ENCODE results near the gene RIOX2.

Gene RIOX2

GRCh38 chr3:97954228-97954827, 17.9 kb downstream of the RIOX2 start:
- DNase-seq (ENCODE audit: low spot score): no peak

GRCh38 chr3:97952872-97953271, 19.4 kb downstream of the RIOX2 start:
- DNase-seq (ENCODE audit: low spot score): no peak

- no peak for DNase-seq (ENCODE audit: low spot score)
Measured at GRCh38 chr3:97952280-97952679, 20.0 kb downstream of the RIOX2 start.

- DNase-seq (ENCODE audit: low spot score): no peak
Measured at GRCh38 chr3:97950360-97950759, 21.9 kb downstream of the RIOX2 start.

GRCh38 chr3:97949743-97950142, 22.5 kb downstream of the RIOX2 start:
- DNase-seq (ENCODE audit: low spot score): no peak

- DNase-seq (ENCODE audit: low spot score): no peak
Measured at GRCh38 chr3:97949110-97949485, 23.1 kb downstream of the RIOX2 start.

GRCh38 chr3:97948351-97949109, 23.7 kb downstream of the RIOX2 start:
- DNase-seq (ENCODE audit: low spot score): no peak

- DNase-seq (ENCODE audit: low spot score): no peak
Measured at GRCh38 chr3:97942801-97943546, 29.3 kb downstream of the RIOX2 start.

GRCh38 chr3:97940034-97940433, 32.2 kb downstream of the RIOX2 start:
- DNase-seq (ENCODE audit: low spot score): no peak

- no peak for DNase-seq (ENCODE audit: low spot score)
Measured at GRCh38 chr3:97939401-97939800, 32.8 kb downstream of the RIOX2 start.

GRCh38 chr3:97938444-97938843, 33.8 kb downstream of the RIOX2 start:
- no peak for DNase-seq (ENCODE audit: low spot score)

GRCh38 chr3:97937205-97937604, 35.0 kb downstream of the RIOX2 start:
- DNase-seq (ENCODE audit: low spot score): no peak

GRCh38 chr3:97935842-97936241, 36.4 kb downstream of the RIOX2 start:
- no peak for DNase-seq (ENCODE audit: low spot score)

- no peak for DNase-seq (ENCODE audit: low spot score)
Measured at GRCh38 chr3:97934980-97935695, 37.1 kb downstream of the RIOX2 start.

- no peak for DNase-seq (ENCODE audit: low spot score)
Measured at GRCh38 chr3:97932387-97932801, 39.8 kb downstream of the RIOX2 start.

GRCh38 chr3:97931218-97931617, 41.0 kb downstream of the RIOX2 start:
- DNase-seq (ENCODE audit: low spot score): no peak

GRCh38 chr3:97930018-97930417, 42.2 kb downstream of the RIOX2 start:
- DNase-seq (ENCODE audit: low spot score): no peak

- DNase-seq (ENCODE audit: low spot score): no peak
Measured at GRCh38 chr3:97928986-97929385, 43.2 kb downstream of the RIOX2 start.

- DNase-seq (ENCODE audit: low spot score): no peak
Measured at GRCh38 chr3:97927704-97928103, 44.5 kb downstream of the RIOX2 start.

GRCh38 chr3:97917813-97918536, 54.3 kb downstream of the RIOX2 start:
- no peak for DNase-seq (ENCODE audit: low spot score)

- DNase-seq (ENCODE audit: low spot score): no peak
Measured at GRCh38 chr3:97916576-97916975, 55.7 kb downstream of the RIOX2 start.

- DNase-seq (ENCODE audit: low spot score): no peak
Measured at GRCh38 chr3:97914388-97914787, 57.8 kb downstream of the RIOX2 start.

Measured in kidney capillary endothelial cell (primary cell).